GM13977 (cell line): Measurements from ENCODE around the gene ALPI.
"Not testable (repeated sequence)": the region's sequence is repeated elsewhere in the genome, so short reads cannot be mapped to it uniquely, and the experiment has no call there.

Experiments
- DNase-seq: peaks from one replicate; pipeline ENCODE4 v3.0.0; 2012; ENCODE audit warnings: low spot score
- CTCF ChIP-seq: IDR thresholded peaks from 2 replicates; pipeline ENCODE4 v1.5.1; 2012; ENCODE audit warnings: mild to moderate bottlenecking, control low read depth; ENCODE audit not compliant: insufficient read depth; ENCODE audit errors: extremely low read depth, missing control alignments
- in situ Hi-C: fragments of 300-500 bp; cut with MboI; formaldehyde crosslinking; loops from one replicate; pipeline ENCODE4 v1.12.0; 2022; ENCODE audit warnings: low sequenced_read_pairs, low pct_unique_long_range_greater_than_20kb, mixed read lengths, inconsistent platforms; ENCODE audit not compliant: unreplicated experiment

Gene ALPI

DNA sequence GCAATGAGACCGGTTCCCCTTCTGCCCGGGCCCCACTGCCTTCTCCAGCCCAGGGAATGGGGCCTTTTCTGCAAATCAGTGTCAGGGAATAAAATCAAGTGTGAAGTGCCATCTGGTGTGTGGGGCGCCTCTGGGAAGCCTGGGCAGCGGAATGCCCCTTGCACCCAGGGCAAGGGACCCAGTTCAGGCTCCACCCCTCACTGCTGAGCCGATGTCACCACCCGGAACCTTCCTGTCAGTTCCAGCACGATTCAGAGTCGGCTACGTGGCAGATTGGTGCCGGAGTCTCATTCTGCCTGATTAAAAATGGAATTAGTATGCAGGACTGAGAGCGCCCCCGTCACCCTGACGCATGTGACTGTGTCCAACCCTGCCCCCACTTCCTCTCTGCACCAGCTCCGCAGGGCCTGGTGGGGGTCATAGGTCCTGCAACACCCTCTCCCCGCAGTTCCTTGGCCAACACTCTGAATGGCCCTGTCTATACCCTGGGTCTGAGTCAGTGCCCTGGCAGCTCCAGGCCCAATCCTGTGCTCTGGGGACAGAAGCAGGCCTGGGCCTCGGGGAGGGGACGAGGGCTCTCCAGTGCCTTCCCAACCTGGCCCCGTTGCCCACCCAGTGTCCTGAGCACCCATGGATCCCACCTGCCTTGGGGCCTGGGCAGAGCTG is 8.2 kb upstream of the ALPI start:
- no peak for DNase-seq
- TF ChIP-seq CTCF, result no peak
- in situ Hi-C loops, result no loop called here

- in situ Hi-C loops, result no loop called here
- no peak for DNase-seq
- no peak for TF ChIP-seq CTCF
Measured at GRCh38 chr2:232448304-232448690, 7.7 kb upstream of the ALPI start.

GRCh38 chr2:232449964-232450363 is 6.0 kb upstream of the ALPI start:
- no peak for TF ChIP-seq CTCF
- DNase-seq, result no peak
- in situ Hi-C loops, result no loop called here

DNA sequence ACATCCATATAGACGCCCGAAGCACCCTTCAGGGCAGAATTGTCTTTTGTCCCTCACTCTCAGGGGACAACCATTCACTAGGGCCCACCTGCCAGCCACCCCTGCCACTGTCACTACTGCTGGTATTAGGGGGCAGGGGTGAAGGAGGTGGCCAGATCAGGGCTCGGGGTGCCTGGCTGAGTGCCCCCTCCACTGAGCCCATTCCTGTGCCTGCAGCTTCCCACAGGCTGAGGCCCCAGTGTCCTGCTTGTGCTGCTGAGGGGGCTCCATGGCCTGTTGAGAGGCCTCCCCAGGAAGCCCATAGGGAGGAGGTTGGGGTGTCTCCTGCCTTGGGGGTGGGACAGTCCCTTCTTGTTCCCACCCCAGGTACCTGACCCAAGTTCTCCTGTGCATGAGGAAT is 4.3 kb upstream of the ALPI start:
- in situ Hi-C loops, result not testable (repeated sequence)

GRCh38 chr2:232454630-232455029 is 1.3 kb upstream of the ALPI start:
- TF ChIP-seq CTCF, result no peak
- DNase-seq, result no peak
- in situ Hi-C loops, result no loop called here

More for the DNA sequence above, 4.3 kb upstream of the ALPI start:
- not testable (repeated sequence) for DNase-seq

- in situ Hi-C loops, result no loop called here
- no peak for DNase-seq
- no peak for TF ChIP-seq CTCF
Measured at GRCh38 chr2:232456296-232457120, 555 bp downstream of the ALPI start.
